GM18499 (cell line): Measurements from ENCODE around the gene IFT122.
"Not testable (repeated sequence)": the region's sequence is repeated elsewhere in the genome, so short reads cannot be mapped to it uniquely, and the experiment has no call there.

Experiments
- ATAC-seq: cut with Tn5 transposase; IDR thresholded peaks from one replicate; pipeline ENCODE4 v1.9.1; 2021; ENCODE audit warnings: moderate number of reproducible peaks; ENCODE audit not compliant: insufficient read depth, unreplicated experiment

Gene IFT122

GRCh38 chr3:129513705-129514104 lies 73.7 kb downstream of the IFT122 start:
- no peak for ATAC-seq

- ATAC-seq = no peak
These were observed 74.1 kb downstream of the IFT122 start for GRCh38 chr3:129514110-129514509.

- no peak for ATAC-seq
These were observed 74.5 kb downstream of the IFT122 start for GRCh38 chr3:129514563-129514962.

- ATAC-seq = not testable (repeated sequence)
These were observed 75.2 kb downstream of the IFT122 start for GRCh38 chr3:129515108-129515820.

- ATAC-seq = not testable (repeated sequence)
These were observed 75.9 kb downstream of the IFT122 start for GRCh38 chr3:129515821-129516432.

GRCh38 chr3:129517516-129517915 lies 77.5 kb downstream of the IFT122 start:
- ATAC-seq = no peak

GRCh38 chr3:129518038-129518561 lies 78.1 kb downstream of the IFT122 start:
- ATAC-seq = no peak

GRCh38 chr3:129518581-129518980 lies 78.6 kb downstream of the IFT122 start:
- no peak for ATAC-seq

GRCh38 chr3:129519449-129519848 lies 79.4 kb downstream of the IFT122 start:
- ATAC-seq = no peak

- ATAC-seq = no peak
These were observed 80.1 kb downstream of the IFT122 start for GRCh38 chr3:129519896-129520715.

- no peak for ATAC-seq
These were observed 80.9 kb downstream of the IFT122 start for GRCh38 chr3:129520960-129521359.

GRCh38 chr3:129521611-129522010 lies 81.6 kb downstream of the IFT122 start:
- ATAC-seq = no peak

GRCh38 chr3:129522953-129523352 lies 82.9 kb downstream of the IFT122 start:
- ATAC-seq = no peak

- no peak for ATAC-seq
These were observed 84.1 kb downstream of the IFT122 start for GRCh38 chr3:129524081-129524480.

- ATAC-seq = no peak
These were observed 85.4 kb downstream of the IFT122 start for GRCh38 chr3:129525341-129525968.

GRCh38 chr3:129526121-129526900 lies 86.3 kb downstream of the IFT122 start:
- ATAC-seq = peak; percentile 94

GRCh38 chr3:129527262-129527661 lies 87.2 kb downstream of the IFT122 start:
- no peak for ATAC-seq

GRCh38 chr3:129528589-129529100 lies 88.6 kb downstream of the IFT122 start, which contains the start of gene RHO:
Gene RHO, plus strand, starts transcription at chr3:129528639. Its CDS starts 95 bp downstream, at chr3:129528734.
- no peak for ATAC-seq

- no peak for ATAC-seq
These were observed 89.6 kb downstream of the IFT122 start for GRCh38 chr3:129529436-129530210.
